Gastroesophageal sphincter (tissue), 2 donors: ENCODE measurements around the gene RBM47.

Experiments
- EP300 ChIP-seq: sonication (generic); formaldehyde crosslinking; IDR thresholded peaks from one replicate; pipeline ENCODE4 v1.6.1; 2017; ENCODE audit warnings: antibody characterized with exemption, mild to moderate bottlenecking
- POLR2AphosphoS5 ChIP-seq: sonication (generic); formaldehyde crosslinking; IDR thresholded peaks from one replicate; pipeline ENCODE4 v1.6.1; 2017; ENCODE audit warnings: antibody characterized with exemption

- TF ChIP-seq POLR2AphosphoS5 (no peak), EP300 (no peak)
Measured at GRCh38 chr4:40401096-40401495, 228.6 kb downstream of the RBM47 start.
